AG10803 (cell line): ENCODE results near the gene PKP2.

ENCODE experiments used
- DNase-seq: peaks from one replicate; pipeline ENCODE4 v3.0.0; 2010; ENCODE audit warnings: low read depth
- H3K4me3 ChIP-seq: 2 replicates; pipeline ENCODE4 v1.5.1; 2011; ENCODE audit warnings: mild to moderate bottlenecking, low read length, control low read depth
- CTCF ChIP-seq: conservative IDR thresholded peaks from 2 replicates; pipeline ENCODE4 v1.5.1; 2011; ENCODE audit warnings: mild to moderate bottlenecking, low read length, control low read depth, inconsistent platforms

PKP2 gene

GRCh38 chr12:32846053-32846452, 50.5 kb downstream of the PKP2 start:
- no peak overlapping the region for H3K4me3 ChIP-seq
- TF ChIP-seq CTCF: no peak
- no peak for DNase-seq

GRCh38 chr12:32843528-32844095, 53.0 kb downstream of the PKP2 start:
- no peak for TF ChIP-seq CTCF
- no peak for DNase-seq

GRCh38 chr12:32841061-32841460, 55.5 kb downstream of the PKP2 start:
- no peak overlapping the region for H3K4me3 ChIP-seq
- DNase-seq: no peak
- no peak for TF ChIP-seq CTCF

More at GRCh38 chr12:32843528-32844095, 53.0 kb downstream of the PKP2 start:
- no peak overlapping the region for H3K4me3 ChIP-seq

GRCh38 chr12:32839828-32840227, 56.7 kb downstream of the PKP2 start:
- H3K4me3 ChIP-seq: no peak overlapping the region
- TF ChIP-seq CTCF: no peak
- DNase-seq: no peak

- no peak for TF ChIP-seq CTCF
- DNase-seq: no peak
- no peak overlapping the region for H3K4me3 ChIP-seq
Measured at GRCh38 chr12:32837974-32838373, 58.6 kb downstream of the PKP2 start.

- H3K4me3 ChIP-seq: no peak overlapping the region
- DNase-seq: no peak
- TF ChIP-seq CTCF: no peak
Measured at GRCh38 chr12:32836710-32837109, 59.9 kb downstream of the PKP2 start.

GRCh38 chr12:32834122-32834521, 62.5 kb downstream of the PKP2 start:
- no peak for DNase-seq
- H3K4me3 ChIP-seq: no peak overlapping the region
- no peak for TF ChIP-seq CTCF
